GM15510 (cell line): Measurements from ENCODE around the gene FAM186B.

ENCODE experiments used
- POLR2A ChIP-seq: IDR thresholded peaks from 3 replicates; pipeline ENCODE4 v1.6.1; 2011; ENCODE audit warnings: borderline replicate concordance; ENCODE audit not compliant: insufficient read length; ENCODE audit errors: extremely low read depth

FAM186B gene

DNA sequence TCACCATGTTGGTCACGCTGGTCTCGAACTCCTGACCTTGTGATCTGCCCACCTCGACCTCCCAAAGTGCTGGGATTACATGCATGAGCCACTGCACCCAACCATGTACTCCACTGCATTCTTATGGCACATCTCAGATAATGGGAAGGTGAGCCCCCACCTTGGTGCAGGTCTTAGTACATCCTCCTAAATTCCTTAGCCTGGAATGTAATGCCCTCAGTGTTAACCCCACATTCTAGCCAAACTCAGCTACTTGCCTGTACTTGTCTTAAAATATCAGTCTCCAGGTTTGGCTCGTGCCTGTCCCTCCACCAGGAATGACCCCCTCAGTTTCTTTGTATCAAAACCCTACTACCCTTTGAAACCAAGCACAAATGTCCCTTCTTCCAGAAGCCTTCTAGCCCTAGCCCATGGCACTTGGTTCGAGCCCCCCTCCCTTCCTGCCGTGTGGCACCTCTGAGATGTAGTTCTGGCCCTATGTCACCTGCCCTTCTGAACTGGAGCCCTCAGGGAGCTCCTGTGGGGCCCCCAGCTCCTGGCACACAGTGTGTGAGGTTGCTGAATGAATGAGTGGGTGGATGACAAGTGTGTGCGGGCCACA, 58.2 kb downstream of the FAM186B start:
- no peak for TF ChIP-seq POLR2A

- TF ChIP-seq POLR2A: no peak
These were observed 59.0 kb downstream of the FAM186B start for GRCh38 chr12:49546481-49546880.

- no peak for TF ChIP-seq POLR2A
These were observed 59.6 kb downstream of the FAM186B start for GRCh38 chr12:49545815-49546214.

DNA sequence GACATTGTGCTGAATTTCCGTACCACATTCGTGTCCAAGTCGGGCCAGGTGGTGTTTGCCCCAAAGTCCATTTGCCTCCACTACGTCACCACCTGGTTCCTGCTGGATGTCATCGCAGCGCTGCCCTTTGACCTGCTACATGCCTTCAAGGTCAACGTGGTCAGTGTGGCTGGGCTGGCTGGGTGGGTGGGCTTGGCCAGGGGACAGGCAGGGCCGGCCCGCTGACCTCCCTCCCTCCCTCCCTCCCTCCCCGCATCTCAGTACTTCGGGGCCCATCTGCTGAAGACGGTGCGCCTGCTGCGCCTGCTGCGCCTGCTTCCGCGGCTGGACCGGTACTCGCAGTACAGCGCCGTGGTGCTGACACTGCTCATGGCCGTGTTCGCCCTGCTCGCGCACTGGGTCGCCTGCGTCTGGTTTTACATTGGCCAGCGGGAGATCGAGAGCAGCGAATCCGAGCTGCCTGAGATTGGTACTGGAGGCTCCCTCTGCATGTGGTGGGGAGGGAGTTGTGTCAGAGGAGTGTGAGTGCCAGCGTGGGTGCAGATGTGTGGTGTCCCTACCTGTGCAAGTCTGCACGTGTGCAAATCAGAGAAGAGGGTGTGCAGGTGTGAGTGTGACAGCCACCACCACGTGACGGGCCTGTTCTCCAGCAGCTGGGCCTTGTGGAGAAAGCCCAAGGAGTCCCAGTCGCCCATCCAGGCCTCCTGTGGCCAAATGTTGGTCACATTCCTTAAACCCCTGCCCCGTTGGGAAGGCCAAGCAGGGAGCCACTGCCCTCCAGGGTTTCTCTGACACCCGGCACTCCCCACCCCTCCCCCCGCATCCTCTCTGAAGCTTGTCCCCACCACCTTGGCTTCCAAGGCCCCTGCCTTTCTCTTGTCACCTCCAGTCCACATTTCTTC, 61.3 kb downstream of the FAM186B start:
- TF ChIP-seq POLR2A: no peak

DNA sequence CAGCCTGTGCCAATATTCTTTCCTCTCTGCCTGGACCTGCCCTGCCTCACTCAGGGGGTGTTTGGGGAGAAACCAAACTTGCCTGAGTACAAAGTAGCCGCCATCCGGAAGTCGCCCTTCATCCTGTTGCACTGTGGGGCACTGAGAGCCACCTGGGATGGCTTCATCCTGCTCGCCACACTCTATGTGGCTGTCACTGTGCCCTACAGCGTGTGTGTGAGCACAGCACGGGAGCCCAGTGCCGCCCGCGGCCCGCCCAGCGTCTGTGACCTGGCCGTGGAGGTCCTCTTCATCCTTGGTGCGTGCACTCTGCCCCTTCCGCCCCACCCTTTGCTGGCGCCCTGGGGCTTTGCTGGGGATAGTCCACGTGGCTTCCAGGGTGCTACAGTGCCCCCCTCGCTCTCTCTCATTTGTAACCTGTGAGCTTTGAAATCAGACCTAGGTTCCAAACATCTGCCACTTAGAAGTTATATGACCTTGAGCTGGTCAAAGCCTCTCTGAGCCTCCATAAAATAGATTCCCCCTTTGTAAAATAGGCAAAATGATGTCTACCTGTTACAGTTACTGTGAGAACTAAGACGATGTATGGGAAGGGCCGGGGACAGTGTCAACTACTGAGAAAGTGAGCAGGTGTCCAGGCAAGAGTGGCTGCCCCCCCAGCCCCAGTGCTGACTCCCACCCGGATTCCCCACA, 62.1 kb downstream of the FAM186B start:
- TF ChIP-seq POLR2A: no peak

DNA sequence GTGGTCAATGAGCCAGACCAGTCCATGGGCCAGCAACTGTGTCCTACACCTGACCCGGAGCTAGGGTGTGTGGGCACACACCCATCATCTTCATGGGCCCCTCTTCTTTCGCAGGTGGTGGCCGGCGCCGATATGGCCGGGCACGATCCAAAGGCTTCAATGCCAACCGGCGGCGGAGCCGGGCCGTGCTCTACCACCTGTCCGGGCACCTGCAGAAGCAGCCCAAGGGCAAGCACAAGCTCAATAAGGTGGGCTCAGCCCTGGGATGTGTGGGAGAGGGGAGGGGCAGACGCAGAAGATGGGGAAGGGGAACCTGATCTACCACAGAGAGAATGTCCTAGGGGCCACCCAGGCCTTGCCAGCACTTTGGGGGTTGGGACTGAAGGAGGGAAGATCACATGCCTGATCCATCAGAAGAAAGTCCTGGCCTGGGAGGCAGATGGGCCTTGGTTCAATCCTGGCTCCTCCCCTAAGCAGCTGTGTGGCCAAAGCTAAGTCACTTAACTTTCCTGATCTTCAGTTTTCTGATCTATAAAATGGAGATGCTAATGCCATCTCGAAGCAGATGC, 62.8 kb downstream of the FAM186B start:
- no peak for TF ChIP-seq POLR2A

- TF ChIP-seq POLR2A: no peak
These were observed 63.4 kb downstream of the FAM186B start for GRCh38 chr12:49541911-49542505.

GRCh38 chr12:49541140-49541861, 64.1 kb downstream of the FAM186B start:
- no peak for TF ChIP-seq POLR2A

- no peak for TF ChIP-seq POLR2A
These were observed 65.0 kb downstream of the FAM186B start for GRCh38 chr12:49540229-49541139.

GRCh38 chr12:49539406-49540228, 65.8 kb downstream of the FAM186B start:
- TF ChIP-seq POLR2A: no peak

GRCh38 chr12:49538510-49539403, 66.7 kb downstream of the FAM186B start, which contains the start of gene KCNH3:
Gene KCNH3, plus strand, starts transcription at chr12:49539030. Its CDS starts 387 bp downstream, at chr12:49539417.
- no peak for TF ChIP-seq POLR2A
